Measurements from ENCODE around the gene SORD.
A peak's percentile ranks its signal among the peaks of the same experiment; 100 is the strongest.
"Not testable (repeated sequence)": the region's sequence is repeated elsewhere in the genome, so short reads cannot be mapped to it uniquely, and the experiment has no call there.

The SORD gene

DNA sequence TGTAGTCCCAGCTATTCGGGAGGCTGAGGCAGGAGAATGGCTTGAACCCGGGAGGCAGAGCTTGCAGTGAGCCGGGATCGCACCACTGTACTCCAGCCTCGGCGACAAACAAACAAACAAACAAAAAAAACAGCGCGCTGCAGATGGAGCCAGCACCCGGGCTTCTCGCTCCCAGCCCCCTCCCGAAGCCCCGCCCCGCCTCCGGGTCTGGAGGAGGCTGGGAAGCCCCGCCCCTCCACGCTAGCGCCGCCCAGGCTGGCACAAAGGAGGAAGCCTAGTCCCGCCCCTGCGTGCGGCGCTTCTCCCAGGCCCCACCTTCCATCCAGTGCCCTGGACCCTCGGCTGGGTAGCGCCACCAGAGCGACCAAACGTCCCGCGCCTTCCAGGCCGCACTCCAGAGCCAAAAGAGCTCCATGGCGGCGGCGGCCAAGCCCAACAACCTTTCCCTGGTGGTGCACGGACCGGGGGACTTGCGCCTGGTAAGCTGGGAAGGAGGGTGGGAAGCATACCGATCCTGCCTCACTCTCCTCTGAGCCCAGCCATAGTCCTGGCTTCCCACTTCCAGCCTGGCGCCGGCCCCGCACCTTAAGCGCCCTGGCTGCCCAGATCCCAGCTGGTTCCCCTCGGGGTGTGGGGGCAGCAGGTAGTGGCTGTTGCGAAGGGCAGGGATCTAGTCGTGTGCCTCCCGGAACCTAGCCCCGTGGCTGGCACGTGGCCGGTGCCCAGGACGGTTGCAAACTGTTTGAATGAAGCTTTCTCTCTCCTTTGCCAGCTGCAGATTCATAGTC lies at the start of gene SORD:
TSS of gene SORD (plus strand) at position 325 of the 788 bp plus-strand sequence. CDS start at position 414, 89 bp downstream.
- DNase-seq (ENCODE audit: insufficient read length, low spot score), result peak; percentile 93
- no peak for FAIRE-seq
- TF ChIP-seq POLR2A (IDR thresholded peaks at IDR 0.05; ENCODE audit: low read depth, low read length), result peak; percentile 60; the same call in 1 of the 2 replicates

- FAIRE-seq, result peak; percentile 88
Measured at GRCh38 chr15:44976183-44976582, 46.8 kb upstream of the SORD start.

GRCh38 chr15:44977781-44978180 lies 45.2 kb upstream of the SORD start:
- not testable (repeated sequence) for FAIRE-seq; DNase-seq (ENCODE audit: insufficient read length, low spot score)

More at GRCh38 chr15:44976183-44976582, 46.8 kb upstream of the SORD start:
- DNase-seq (ENCODE audit: insufficient read length, low spot score), result not testable (repeated sequence)

DNA sequence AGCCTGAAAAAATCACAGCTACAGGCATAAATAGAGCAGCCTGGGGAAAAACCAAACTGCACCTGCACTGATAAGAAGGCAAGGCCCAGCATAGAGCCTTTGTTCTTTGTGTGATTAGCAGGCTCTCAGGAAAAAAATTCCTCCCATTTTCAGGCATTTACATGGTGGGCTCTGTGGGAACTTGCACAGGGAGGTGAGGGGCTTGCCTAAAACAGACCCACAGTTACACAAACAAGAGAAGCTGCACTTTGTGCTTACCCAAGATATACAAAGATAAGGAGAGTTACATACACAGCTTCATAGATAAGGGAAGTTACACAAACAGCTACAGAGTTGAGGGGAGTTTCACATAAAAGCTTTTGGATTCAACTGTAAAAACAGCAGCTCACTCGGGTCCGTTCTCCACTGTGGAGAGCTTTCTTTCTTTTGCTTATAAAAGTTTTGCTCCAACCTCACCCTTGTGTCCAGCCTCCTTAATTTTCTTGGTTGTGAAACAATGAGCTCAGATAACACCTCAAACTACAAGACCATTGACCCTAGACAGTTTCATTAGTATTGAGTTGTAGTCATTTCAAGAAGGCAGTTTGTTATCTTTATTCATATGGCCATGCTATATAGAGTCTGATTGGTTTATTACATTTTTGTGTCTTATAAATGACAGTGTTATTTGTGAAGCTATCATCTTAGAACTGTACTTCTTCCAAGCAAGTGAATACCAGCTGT lies 43.2 kb upstream of the SORD start:
- DNase-seq (ENCODE audit: insufficient read length, low spot score); FAIRE-seq: not testable (repeated sequence)

DNA sequence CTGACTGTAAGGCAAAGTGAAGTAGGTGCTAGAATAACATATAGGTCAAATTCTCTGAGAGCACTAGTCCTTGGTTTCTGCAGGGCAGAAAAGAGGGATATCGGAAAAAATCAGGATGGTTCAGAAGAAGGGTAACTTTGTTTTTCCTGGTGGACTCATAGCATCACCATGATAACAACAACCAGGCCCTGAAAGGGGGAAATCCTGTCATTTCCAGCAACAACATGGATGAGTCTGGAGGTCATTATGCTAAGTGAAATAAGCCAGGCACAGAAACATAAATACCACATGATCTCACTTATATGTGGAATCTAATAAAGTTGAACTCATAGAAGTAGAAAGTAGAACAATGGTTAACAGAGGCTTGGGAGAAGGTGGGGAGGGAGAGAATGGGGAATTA lies 38.9 kb upstream of the SORD start:
- not testable (repeated sequence) for FAIRE-seq

DNA sequence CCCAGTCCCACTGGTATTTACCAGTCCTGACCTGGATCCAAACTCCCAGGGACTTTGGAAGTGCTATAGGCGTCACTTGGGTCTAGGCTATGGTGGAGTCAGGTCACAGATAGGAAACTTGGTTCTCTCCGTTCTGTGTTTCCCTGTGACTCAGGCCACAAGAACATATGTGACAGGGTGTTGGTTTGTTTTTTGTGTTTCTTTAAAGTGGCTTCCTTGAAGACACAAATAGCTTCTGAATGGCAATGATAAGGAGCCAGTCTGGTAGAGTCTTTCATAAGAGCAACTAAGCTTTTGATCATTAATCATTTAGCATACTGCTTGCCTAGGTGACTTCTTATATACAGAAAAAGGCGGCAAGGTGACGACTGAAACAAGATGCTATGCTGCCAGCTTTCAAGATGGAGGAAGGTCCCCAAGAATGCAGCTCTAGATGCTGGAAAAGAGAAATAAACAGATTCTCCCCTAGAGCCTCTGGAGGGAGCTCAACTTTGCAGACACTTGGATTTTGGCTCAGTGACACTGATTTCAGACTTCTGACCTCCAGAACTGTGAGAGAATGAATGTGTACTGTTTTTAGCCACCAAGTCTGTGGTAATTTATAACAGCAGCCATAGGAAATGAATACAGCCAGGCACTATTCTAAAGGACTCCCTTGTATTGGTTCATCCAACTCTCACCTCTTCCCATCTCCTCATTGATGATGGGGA lies 36.5 kb upstream of the SORD start:
- not testable (repeated sequence) for DNase-seq (ENCODE audit: insufficient read length, low spot score); FAIRE-seq

More for the DNA sequence above, 38.9 kb upstream of the SORD start:
- DNase-seq (ENCODE audit: insufficient read length, low spot score), result not testable (repeated sequence)

GRCh38 chr15:44987711-44988110 lies 35.3 kb upstream of the SORD start:
- FAIRE-seq; DNase-seq (ENCODE audit: insufficient read length, low spot score): not testable (repeated sequence)

- FAIRE-seq; DNase-seq (ENCODE audit: insufficient read length, low spot score): not testable (repeated sequence)
Measured at GRCh38 chr15:44988184-44988869, 34.7 kb upstream of the SORD start.

GRCh38 chr15:44988870-44989219 lies 34.1 kb upstream of the SORD start:
- DNase-seq (ENCODE audit: insufficient read length, low spot score); FAIRE-seq: not testable (repeated sequence)

GRCh38 chr15:44997632-44998031 lies 25.4 kb upstream of the SORD start:
- not testable (repeated sequence) for FAIRE-seq; DNase-seq (ENCODE audit: insufficient read length, low spot score)

DNA sequence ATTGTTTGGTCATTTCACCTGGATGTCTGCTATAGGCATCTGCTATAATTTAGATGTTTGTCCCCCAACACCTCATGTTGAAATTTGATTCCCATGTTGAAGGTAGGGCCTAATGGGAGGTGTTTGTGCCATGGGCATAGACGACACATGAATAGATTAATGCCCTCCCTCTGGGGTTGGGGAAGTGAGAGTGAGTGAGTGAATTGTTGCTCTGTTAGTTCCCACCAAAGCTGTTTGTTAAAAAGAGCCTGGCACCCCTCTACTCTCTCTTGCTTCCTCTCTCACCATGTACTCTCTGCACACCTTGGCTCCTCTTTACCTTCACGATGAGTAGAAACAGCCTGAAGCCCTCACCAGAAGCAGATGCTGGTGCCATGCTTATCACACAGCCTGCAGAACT lies 23.9 kb upstream of the SORD start:
- FAIRE-seq, result no peak
- no peak for DNase-seq (ENCODE audit: insufficient read length, low spot score)
- TF ChIP-seq POLR2A (IDR thresholded peaks at IDR 0.05; ENCODE audit: low read depth, low read length), result no peak

DNA sequence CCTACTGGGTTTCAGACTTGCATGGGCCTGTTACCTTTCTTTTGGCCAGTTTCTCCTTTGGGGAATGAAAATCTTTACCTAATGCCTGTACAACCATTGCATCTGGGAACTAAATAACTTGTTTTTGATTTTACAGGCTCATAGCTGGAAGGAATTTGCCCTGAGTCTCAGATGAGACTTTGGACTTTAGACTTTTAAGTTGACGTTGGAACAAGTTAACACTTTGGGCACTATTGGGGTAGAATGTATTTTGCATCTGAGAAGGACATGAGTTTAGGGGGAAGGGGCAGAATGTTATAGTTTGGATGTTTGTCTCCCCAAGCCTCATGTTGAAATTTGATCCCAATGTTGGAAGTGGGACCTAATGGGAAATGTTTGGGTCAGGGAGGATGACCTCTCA lies 21.8 kb upstream of the SORD start:
- FAIRE-seq; DNase-seq (ENCODE audit: insufficient read length, low spot score): not testable (repeated sequence)

DNA sequence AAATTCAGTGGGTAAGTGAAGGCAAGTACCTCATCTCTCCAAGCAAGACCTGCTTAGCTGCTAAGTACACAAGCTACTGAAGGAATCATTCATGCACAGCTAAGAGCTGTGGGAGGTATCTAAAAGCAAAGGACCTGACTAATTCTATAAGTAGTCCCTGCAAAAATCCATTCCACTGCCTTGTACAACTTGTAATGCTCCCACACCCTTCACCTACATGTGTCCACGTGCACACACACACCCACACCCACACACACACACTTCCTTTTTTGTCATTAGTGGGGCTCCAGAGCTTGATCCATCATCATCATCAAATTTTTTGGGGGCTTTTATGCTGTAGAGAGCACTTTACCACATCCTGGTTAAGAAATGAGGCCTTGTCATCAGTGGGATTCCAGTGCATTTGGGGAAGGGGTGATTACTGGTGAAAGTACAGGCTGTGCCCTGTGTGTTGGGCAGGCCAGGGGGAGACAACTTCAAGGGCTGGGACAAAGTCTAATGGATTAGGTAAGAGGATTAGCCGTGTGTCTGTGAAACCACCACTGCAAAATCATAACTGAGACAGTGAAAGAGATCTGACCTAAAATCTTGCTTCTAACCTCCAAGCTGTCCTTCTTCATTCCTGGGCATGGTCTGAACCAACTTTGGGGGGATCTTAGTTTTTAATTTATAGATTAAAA lies 19.1 kb upstream of the SORD start:
- not testable (repeated sequence) for DNase-seq (ENCODE audit: insufficient read length, low spot score); FAIRE-seq

DNA sequence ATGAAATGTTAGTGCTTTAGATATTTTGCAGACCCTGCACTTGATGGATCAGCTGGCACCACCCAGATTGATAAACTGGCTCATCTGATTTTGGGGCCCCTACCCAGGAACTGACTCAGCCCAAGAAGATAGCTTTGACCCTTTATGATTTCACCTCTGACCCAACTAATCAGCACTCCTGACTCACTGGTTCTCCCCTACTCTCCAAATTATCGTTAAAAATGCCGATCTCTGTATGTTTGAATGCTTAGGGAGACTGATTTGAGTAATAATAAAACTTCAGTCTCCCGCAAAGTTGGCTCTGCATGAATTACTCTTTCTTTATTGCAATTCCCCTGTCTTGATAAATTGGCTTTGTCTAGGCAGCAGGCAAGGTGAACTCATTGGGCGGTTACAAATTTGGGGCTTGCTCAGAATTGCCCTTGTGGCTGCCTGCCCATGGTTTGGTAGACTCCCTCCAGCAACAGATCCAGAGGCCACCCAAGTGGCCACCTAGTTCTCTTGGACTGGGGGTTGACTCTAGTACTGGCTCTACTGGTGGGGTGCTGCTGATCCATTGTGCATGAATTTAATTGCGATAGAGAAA lies 18.3 kb upstream of the SORD start:
- not testable (repeated sequence) for DNase-seq (ENCODE audit: insufficient read length, low spot score); FAIRE-seq

All from H54 (cell line).